Endothelial cell of umbilical vein (primary cell): ENCODE measurements around the gene BRINP2.

Source experiments
- EZH2 ChIP-seq: IDR thresholded peaks from 2 replicates; pipeline ENCODE4 v1.6.1; 2012; ENCODE audit warnings: borderline replicate concordance, low read depth, mild to moderate bottlenecking, moderate library complexity, low read length, inconsistent platforms; ENCODE audit not compliant: severe bottlenecking
- FOS ChIP-seq: IDR thresholded peaks from 2 replicates; pipeline ENCODE4 v1.6.1; 2011; ENCODE audit warnings: mild to moderate bottlenecking, low read length, moderate library complexity, borderline replicate concordance; ENCODE audit not compliant: insufficient read depth

DNA sequence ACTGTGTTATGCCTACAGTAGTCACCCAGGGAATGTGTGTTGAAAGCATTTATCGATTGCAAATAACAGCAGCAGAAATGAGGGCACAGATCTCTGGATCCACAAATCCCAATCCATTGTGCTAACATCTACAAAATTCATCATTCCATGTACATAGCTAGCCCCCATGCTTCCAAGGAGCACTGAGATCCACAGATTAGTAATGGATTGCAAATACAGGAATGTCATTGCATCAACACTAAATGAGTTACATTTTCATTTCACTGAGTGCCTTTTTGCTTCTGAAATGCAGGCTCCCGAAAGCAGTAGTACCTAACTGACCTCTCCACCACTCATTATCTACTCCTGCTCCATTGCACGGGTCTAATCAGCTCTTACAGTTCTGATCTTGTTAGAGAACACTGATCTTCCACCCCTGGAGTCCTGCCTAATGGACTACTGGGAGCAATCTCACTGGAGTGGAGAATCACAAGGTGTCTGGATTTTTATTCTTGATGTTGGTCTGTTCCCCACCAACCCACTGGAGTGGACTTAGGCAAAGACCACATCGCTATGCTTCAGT is 36.7 kb upstream of the BRINP2 start:
- TF ChIP-seq FOS (no peak), EZH2 (no peak)
